T-helper 22 cell (primary cell): ENCODE measurements around the gene SECISBP2.

Experiments
- DNase-seq: peaks from one replicate; pipeline ENCODE4 v3.0.0-alpha.2; 2020; ENCODE audit warnings: low read depth

SECISBP2 gene

DNA sequence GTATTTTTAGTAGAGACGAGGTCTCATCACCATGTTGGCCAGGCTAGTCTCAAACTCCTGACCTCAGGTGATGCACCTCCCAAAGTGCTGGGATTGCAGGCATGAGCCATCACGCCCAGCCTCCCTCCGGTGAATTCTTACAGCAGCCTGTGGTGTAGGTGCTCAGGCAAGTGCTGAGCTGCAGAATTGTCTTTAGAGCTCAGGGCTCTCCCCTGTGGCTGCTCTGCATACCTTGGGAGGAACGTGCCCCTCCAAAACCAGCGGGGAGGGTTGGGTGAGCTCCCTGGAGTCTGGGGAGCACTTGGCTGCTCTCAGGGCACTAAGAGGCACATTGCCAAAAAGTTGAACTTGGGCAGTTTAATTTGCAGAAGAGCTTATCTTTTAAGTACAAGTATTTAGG, 29.4 kb downstream of the SECISBP2 start:
- no peak for DNase-seq

DNA sequence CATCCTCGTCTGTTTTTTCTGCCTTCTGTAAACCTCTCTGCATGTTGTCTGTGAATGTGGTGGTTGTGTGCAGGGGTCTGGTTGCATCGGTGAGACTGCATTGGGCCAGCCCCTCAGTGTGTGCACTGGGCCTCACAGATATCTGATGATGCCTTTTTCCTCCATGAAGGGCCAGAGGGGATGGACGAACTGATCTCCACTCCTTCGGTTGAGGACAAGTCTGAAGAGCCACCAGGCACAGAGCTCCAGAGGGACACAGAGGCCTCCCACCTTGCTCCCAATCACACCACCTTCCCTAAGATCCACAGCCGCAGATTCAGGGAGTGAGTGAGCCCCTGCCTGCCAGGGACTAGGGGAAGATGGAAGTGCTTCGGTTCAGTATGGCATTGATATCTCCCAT, 31.3 kb downstream of the SECISBP2 start:
- no peak for DNase-seq

DNA sequence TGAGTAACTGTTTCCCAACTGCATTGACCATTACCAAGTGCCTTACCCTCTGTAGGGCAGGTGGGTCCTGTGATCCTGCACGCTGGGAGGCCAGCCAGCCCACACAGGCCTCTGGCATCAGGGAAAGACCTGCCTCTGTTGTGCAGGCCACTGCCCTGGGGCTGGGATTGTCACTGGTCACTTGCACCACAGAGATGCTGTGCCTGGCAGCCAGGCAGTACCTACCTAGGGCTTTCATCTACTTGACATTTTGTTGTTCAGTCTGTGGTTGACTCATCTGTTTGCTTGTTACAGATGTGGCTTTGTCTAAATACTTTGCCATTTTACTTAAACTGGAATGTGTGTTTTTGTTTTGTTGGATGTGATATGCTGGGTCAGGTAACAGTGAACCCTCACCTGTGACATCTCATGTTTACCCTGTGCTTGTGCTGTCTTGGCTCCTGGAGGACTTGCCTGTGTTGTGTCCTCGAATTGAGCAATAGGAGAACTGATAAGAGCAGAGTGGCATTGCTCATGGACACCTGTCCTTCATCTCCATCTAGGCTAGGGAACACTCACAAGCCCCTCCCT, 32.8 kb downstream of the SECISBP2 start:
- no peak for DNase-seq

DNA sequence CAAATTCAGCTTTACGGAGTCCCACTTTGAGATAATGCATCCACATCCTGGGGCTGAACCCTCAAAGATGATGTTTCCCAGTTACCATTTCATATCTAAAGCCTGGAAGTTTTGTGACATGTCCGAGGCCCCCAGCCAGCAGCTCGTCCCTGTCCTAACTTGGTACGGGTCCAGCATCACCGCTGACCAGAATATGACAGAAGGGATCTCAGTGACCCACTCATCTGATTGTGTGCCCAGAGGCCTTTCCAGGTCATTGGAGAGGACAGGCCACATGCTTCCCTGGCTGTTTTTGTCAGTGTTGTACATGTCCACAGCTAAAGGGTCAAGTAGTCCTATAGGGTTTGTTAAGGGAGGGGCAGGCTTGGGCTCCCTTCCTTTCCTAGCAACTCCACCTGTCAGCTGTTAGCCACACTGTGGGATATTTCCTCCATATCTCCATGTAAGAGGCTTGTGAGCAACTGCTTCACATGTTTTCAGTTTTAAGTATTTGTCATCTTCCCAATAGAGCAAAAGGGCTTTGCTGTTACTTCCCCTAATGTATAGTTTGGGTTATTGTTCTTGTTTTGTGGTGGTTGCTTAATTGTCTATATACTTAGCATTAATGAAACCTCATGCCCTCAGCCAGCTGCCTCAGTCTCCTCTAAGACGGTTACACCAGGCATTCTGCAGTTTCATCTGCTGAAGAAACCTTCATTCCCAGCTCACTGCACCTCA, 33.4 kb downstream of the SECISBP2 start:
- no peak for DNase-seq

DNA sequence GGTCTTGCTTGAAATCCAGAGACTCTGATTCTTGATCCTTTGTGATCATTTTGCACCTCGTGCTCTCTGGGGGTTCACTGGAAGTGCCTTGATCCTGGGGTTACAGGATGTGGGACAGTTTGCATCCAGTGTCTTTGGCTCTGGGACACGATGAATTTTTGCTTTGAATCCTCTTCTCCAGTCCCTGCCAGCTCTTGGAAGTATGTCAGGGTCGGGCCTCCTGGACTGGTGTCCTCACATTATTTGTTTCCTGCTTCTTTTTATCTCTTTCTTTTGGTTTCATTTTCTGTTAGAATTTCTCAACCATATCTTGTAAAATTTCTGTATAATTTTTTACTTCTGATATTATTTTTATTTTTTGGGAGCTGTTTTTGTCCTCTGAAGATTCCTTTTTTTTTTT, 34.2 kb downstream of the SECISBP2 start:
- DNase-seq: no peak

DNA sequence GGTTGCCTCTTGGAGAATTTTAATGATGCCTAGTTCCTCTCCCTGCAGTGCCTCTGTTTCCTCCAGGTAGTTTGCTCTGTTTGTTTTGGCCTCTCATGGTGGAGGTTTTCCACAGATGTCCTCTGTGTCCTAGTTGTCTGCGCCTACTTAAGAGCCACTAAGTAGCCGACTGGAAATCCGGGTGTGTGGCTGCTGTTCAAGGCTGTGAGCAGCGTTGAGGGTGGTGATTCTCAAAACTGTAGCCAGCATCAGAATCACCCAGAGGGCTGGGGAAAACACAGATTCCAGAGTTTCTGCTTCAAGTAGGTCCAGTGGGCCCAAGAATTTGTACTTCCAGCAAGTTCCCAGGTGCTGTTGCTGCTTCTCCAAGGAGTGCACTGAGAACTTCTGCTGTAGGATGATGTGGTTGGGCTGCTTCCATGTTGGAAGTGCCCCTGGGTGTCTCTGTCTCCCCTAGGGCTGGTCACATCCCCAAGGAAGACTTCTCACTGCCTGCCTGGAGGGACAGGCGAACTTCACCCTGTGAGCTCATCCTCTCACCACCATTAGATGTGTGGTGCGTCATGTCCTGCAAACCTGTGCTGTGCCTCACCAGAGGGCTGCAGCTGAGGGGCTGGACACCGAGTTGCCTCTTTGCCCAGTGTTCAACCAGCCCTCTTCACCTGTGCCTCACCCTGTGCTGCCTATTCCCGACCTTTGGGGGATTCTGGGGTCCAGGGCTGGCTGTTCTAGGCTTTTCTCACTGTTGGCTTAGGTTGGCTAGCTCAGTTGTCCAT, 34.8 kb downstream of the SECISBP2 start:
- no peak for DNase-seq

DNA sequence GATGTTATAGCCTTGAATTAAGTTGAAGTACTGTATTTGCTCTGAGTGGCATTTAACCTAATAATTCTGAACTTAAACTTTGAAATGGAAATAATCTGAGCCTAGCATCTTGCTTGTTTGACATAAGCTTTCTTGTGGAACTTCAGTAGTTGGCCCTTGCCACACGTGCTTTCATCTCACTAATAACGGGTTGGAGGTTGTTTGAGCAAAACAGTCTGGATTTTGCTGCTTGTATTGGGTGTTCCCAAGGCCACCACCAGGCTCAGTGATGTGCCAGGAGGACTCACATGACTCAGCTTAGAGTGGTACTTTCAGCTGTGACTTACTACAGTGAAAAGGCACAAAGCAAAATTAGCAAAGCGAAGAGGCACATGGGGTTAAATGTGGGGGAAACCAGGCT, 35.7 kb downstream of the SECISBP2 start:
- no peak for DNase-seq

DNA sequence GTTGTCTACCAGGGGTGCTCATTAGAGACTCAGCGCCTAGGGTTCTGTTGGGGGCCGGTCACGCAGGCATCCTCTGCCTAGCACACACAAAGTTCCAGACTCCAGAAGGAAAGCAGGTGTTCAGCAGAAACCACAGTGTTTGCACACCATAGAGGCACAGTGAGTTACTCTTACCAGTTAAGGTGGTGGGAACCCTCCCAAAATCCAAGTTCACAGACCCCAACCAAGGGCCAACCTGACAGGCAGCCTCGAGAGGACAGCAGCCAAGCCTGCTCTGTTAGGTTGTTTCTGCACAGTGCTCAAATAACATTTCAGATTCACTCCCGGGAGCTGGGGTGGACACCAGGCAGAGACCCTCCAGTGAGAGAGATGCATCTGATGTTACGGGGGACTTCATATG, 36.2 kb downstream of the SECISBP2 start:
- DNase-seq: no peak

DNA sequence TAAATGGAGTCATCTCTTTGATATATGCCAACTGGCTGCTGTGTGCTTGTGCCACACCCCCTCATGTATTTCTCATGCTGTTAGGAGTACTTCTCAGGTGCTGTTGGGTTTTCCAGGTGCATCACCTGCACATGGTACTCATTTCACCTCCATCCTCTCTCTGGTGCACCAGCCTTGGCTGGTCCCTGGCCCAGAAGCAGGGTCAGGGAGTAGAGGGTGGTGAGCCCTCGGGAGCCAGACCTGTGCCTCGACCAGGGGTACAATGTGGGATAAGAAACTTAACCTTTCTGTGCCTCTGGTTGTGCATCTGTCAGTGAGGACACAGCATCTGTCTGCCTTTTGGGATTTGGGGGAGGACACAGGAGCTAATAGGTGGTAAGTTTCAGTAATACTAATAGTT, 38.5 kb downstream of the SECISBP2 start:
- DNase-seq: no peak

DNA sequence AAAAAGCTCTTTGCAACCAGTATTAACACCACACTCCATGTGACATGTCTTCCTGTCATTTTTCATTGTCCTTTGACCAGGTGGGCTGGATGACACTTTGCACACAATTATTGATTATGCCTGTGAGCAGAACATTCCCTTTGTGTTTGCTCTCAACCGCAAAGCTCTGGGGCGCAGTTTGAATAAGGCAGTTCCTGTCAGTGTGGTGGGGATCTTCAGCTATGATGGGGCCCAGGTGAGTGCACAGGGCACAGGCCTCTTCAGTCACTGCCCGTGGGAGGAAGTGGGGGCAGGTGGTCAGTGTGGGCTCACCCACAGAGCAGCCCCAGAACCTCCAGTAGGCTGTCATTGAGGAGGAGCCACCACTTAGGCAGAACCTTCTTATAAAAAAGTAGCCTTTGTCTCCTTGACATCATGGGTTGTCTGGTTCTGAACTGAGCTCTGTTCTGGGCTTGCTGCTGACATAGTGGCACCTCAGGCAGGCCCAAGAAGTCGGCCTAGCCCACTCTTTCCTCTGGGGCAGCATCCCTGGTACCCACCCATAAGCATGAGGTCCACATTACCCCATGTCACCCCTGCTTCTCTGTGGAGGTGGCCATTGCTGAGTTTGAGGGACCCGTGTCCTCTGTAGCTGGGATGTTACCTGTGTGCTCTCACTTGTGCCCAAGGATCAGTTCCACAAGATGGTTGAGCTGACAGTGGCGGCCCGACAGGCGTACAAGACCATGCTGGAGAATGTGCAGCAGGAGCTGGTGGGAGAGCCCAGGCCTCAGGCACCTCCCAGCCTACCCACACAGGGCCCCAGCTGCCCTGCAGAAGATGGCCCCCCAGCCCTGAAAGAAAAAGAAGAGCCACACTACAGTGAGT, 39.3 kb downstream of the SECISBP2 start:
- no peak for DNase-seq

DNA sequence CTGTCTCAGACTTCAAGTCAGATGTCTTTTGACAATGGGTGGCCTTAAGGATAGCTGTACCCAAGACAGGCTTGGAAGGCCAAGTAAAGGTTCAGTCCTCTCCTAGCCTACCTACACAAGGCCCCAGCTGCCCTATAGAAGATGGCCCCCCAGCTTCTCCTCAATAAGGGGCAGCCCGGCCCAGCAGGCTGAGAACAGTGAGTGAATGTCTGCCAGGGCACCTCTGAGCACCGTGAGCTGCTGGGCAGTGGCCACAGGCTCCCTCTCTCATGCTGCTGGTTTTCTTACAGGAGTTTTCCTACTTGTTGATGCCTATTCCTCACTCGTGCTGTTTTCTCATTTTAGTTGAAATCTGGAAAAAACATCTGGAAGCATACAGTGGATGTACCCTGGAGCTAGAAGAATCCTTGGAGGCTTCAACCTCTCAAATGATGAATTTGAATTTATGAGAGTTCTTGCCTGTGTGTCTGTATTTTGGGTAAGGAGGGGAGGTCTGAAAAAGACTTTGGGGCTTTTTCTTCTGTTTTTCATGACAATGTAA, 40.1 kb downstream of the SECISBP2 start:
- no peak for DNase-seq

DNA sequence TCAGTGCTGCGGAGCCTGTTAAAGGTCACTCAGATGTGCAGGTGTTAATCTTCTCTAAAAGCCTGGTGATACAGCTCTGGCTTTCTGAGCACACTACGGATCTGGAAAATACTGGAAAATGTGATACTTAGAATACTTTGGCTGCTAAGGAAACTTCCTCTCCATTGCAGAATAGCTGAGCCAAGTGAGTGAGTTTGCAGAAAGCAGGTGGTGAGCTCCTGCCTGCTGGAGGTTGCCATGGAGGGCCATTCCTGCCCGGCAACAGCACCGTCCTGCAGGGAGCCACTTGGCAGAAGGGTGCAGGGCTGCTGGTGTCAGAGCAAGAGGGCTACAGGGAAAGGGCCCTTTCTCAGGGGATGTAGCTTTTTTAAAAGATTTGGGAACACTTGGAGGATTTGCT, 40.7 kb downstream of the SECISBP2 start:
- DNase-seq: no peak

DNA sequence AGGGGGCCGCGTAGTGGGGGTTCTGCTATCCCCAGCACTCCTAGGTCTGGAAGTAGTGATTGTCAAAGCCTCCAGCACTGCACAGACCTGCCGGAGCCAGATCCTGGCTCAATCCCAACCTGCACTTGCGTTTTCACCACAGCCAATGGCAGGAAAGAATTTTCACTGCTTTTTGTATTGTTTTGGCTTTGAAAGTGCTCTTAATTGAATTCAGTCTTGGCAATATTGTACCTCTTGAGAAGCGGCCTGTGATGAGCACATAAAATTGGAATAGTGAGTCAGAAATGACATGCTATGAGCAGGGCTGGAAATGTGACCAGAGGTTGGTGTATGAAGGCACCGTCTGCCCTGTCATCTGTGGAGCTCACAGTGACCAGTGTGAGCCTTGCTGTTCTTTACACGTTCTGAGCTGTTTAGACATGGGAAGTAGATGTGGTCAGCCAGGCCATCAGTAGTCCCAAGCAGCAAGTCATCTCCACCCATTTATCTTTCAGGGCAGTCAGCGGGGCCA, 41.5 kb downstream of the SECISBP2 start:
- DNase-seq: no peak

DNA sequence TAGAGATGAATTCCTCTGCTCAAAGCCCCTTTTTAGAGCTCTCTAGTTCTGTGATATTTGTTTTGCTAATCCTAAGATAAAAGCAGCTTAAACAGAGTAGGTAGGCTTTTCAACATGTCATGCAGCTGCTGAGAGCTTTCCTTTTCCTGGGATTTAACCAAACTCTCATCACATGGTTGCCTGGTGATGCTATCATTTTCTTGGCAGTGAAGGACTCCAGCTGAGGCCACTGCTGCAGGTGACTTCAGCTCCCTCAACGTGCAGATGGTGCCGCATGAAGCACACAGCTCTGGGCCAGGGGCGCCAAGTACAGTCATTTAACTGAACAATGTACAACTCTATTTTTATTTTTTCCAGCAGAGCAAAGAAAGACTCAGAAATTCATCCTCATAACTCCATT, 42.2 kb downstream of the SECISBP2 start:
- no peak for DNase-seq

DNA sequence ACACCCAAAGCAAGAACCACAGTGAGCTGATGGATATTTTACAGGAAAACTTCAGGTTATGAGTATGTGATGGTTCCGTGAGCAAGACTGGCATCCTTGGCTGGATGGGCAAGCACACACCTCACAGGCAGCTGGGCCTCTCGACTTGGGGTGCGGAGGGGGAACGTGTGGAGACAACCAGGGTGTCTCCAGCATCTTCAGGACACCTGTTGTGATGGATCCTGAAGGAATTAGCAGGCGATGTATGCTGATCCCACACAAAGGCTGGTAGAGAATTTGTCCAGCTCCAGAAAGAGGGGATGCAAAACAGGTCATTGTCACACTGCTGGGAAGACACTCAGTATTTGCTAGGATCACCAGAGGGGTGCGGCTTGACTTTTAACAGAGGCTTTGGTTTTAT, 42.7 kb downstream of the SECISBP2 start:
- DNase-seq: no peak

DNA sequence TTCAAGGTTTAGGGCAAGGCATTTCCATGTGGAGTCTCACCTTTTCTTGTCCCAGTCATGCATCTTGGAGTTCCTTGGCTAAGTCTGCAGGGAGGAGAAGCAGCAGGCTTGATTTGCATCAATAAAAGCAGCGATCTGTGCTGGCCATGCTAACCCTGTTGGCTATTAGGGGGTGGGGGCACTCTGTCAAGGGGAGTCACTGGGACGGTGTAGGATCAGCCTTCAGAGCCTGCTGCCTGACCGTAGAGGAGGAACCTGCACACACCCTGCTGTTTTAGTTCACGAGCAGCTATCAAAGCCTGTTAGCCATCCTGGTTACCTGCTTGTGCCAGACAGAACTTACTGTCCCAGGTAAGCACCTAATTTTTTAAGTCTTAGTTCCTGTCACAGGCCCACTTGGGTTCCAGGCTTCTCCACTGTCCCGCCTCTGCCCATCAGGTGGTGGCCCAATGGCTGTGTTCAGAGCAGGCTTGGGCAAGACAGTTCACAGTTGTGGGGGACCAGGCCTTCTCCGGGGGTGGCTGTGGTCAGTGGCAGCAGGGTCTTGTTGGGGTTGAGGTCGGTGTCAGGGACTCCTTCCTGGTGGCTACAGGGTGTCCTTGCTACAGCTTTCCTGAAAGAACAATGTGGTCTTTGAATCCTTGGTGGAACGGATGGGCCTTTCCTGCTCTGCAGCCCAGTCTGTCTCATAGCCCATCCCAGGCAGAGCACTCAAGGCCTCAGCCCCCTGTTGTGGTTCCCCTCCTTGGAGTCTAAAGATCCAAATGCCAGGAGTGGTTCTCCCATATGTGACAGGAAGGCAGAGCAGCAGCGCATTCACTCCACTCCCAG, 43.7 kb downstream of the SECISBP2 start:
- DNase-seq: no peak

DNA sequence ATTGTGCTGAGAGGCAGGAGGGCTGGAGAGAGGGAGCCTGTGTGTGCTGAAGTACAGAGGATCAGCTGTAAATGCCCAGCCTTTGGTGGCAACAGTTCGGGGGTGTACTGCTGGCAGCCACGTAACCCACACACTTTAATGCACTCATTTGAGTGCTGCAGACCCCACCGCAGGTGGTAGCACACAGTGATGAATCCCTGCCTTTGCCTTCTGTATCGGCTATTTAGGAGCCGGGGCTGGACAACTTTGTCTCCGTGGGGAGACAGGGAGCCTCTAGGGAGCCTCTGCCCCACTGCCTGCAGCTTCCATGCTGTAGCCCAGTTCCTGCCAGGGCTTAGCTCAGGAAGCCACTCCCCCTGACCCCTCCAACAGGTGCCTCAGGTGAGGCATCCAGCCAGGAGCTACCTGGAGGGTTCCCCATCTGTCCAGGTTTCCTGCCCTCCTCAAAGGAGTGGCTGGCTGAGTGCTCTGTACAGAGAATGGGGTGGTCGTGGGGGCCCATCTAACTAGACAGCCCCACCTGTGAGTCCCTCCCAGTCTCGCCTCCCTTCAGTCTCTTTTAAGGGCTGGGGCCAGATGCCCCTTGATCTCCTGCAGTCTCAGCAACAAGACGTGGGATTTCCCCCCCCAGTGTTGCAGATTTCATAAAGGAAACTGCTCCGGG, 44.5 kb downstream of the SECISBP2 start:
- DNase-seq: no peak

DNA sequence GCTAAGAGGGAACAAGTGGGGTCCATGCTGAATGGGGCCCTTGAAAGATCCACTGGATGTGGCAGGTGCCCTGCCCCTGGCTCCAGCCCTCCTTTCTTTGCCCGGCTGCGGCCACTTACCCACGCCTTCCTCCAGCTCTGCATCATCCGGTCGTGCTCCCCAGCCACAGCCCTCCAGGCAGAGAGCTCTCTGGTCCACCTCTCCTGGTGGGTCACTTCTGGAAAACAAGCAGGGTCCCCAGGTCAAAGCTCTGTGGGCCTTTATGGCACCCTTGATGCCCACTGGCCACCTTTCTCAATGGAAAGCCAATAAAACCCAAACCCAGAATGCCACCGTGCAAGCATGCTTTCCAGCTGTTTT, 45.0 kb downstream of the SECISBP2 start:
- DNase-seq: no peak

DNA sequence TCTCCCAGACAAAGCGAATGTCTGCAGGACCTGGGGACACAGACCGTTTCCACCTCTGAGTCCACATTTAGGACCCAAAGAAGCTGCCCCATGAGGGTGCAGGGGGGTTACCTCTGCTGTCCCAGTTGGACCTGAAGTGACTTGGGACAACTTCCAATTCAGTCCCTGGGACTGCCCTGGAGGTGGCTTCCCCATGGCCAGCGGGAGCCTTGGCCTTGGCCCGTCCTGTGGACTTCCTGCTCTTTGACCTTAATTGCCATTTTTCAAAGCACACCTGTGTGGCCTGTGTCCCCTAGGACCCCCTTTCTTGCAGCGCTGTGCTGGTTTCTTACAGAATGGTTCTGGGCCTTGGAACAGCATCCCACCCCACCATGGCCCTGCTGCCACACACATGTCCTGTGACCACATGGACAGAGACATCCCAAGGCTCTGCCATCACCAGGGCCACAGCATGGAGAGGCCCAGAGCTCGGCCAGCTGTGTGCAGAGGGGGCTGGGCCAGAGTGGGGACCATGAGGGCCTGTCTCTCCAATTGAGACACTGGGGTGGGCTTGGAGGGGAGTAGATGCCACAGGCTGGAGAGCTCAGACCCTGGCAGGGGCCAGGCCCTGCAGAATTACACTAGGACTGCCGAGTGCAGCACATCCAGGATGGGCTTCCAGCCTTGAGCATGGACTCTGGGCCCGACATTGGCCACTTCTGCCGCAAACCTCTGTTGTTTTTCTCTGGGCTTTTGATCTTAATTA, 45.8 kb downstream of the SECISBP2 start:
- DNase-seq: no peak
